GM20431 (cell line): Measurements from ENCODE around the gene CCDC177.

Experiments
- in situ Hi-C: fragments of 300-500 bp; cut with MseI, MboI; formaldehyde crosslinking; loops from one replicate; pipeline ENCODE4 v1.15.0; 2020; ENCODE audit warnings: low sequenced_read_pairs; ENCODE audit not compliant: unreplicated experiment

CCDC177 gene

GRCh38 chr14:69574263-69574953 is at the start of gene CCDC177:
Gene CCDC177, minus strand, starts transcription at chr14:69574871. Its CDS starts 1,249 bp downstream, at chr14:69573622.
- in situ Hi-C loops, result loop anchor here (25.0 kb wide), 1 partner anchor 337 kb away; no protein-coding TSS in a partner anchor

DNA sequence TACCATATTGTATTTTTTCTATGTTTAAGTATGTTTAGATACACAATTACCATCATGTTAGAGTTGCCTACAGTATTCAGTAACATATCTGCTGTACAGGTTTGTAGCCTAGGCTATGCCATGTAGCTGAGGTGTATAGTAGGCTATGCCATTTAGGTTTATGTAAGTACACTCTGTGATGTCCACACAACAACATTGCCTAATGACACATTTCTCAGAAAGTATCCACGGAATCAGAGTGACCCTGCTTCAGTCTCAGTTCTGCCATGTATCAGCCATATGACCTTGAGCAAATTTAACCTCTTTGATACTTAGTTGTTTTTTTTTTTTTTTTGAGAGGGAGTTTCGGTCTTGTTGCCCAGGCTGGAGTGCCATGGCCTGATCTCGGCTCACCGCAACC is 49.5 kb upstream of the CCDC177 start:
- in situ Hi-C loops, result no loop called here

GRCh38 chr14:69620981-69621380 is 46.3 kb upstream of the CCDC177 start:
- in situ Hi-C loops, result no loop called here

- in situ Hi-C loops, result no loop called here
Measured at GRCh38 chr14:69620211-69620611, 45.5 kb upstream of the CCDC177 start.

GRCh38 chr14:69619012-69619411 is 44.3 kb upstream of the CCDC177 start:
- in situ Hi-C loops, result no loop called here

GRCh38 chr14:69617796-69618195 is 43.1 kb upstream of the CCDC177 start:
- in situ Hi-C loops, result no loop called here

- in situ Hi-C loops, result no loop called here
Measured at GRCh38 chr14:69616408-69616773, 41.7 kb upstream of the CCDC177 start.

GRCh38 chr14:69615496-69616407 is 41.1 kb upstream of the CCDC177 start:
- in situ Hi-C loops, result no loop called here

DNA sequence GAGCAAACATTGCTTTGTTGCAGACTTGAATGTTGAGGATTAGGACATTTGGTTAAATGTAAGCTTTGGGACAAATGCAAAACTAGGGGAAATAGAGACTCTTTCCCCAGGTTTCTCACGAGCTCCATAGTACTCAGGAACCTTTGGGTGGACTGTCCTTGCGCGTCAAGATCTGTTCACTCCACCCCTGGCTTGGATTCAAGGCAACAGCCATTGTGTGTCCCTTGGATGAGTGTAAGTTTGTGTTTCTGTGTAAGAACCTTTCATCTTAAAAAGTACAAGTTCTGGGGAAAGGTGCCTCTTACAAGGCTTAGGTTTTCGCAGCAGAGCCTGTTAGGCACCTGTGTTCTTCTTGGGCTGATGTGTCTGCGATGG is 40.4 kb upstream of the CCDC177 start:
- in situ Hi-C loops, result no loop called here

DNA sequence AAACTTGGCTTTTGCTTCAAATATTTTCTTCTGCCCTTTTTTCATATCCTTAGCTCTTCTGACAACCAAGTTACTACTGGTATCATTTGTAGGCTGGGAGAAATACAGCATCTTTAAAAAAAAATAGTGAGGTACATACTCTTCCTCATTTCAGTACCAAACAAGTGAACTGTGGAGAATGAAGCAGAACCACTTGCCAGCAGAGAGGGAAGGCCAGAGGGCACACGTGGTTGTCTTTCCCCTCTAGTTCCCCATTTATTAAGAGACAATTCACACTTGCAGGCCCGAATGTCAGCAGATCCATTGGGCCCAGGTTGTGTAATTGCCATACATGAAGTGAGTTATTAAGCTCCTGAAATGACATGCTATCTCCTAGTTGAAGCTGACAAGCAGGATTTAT is 39.9 kb upstream of the CCDC177 start:
- in situ Hi-C loops, result no loop called here

DNA sequence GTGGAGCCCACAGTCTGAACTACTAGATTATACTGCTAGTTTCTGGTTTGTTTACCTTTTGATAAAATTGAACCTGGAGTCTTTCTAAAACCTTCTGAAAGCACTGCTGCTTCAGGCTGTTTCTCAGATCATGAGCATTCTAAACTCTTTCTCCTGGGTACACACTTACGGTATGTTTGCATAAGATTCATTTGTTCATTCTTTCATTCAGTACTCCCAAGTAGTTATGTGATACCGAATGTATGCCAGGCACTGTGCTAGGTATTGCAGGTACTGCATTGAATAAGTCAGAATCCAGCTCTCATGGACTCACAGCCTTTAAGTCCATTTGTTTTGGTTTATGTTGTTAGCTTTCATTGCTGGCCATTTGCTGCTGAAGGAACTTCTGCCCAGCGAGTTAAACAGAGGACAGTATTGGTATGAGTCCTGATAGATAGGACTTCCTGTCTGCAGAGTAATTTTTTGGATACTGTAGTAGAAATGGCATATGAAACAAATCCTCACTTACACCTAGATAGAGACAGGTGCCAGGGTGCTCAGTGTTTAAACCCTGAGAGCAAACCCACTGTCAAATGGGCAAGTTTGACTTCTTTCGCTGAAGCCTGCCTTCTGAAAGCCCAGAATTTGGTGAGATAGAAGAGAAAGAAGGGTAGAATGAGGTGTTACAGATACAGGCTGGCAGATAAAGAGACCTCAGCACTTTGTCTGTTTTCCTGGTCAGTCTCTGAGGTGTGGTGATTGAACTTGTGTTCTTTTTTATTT is 38.8 kb upstream of the CCDC177 start:
- in situ Hi-C loops, result no loop called here

DNA sequence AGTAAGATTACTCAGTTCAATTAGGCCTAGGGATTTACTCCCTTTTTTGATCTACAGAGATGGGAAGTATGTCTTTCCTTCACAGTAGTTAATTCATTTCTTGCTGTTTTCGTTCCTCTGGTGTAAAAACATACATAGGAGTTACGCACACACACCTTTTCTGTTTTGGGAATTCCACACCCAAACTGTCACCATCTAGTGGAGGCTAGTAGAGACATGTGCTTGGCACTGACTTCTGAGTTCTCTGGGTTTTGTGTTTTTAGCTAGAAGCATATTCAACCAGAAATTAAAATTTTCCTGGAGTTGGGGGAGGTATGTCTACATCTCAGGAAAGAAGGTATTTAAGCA is 38.1 kb upstream of the CCDC177 start:
- in situ Hi-C loops, result no loop called here

GRCh38 chr14:69612014-69612782 is 37.5 kb upstream of the CCDC177 start:
- in situ Hi-C loops, result no loop called here

GRCh38 chr14:69611172-69612013 is 36.7 kb upstream of the CCDC177 start, which contains the start of gene SUSD6:
Gene SUSD6, plus strand, starts transcription at chr14:69611596. Its CDS starts 46,997 bp downstream, at chr14:69658593.
- in situ Hi-C loops, result no loop called here

DNA sequence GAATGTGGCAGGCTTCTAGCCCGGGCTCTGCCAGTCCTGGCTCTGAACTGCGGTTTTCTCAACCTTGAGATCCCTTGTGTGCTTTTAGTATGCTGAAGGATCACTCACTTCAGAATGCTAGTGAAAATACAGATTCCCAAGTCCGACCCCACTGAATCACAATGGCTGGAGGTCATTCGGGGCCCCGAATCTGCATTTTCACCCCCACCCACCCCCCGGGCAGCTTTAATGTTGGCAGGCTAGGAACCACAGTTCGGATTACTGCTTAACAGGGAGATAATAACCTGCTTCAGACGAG is 36.2 kb upstream of the CCDC177 start:
- in situ Hi-C loops, result no loop called here

DNA sequence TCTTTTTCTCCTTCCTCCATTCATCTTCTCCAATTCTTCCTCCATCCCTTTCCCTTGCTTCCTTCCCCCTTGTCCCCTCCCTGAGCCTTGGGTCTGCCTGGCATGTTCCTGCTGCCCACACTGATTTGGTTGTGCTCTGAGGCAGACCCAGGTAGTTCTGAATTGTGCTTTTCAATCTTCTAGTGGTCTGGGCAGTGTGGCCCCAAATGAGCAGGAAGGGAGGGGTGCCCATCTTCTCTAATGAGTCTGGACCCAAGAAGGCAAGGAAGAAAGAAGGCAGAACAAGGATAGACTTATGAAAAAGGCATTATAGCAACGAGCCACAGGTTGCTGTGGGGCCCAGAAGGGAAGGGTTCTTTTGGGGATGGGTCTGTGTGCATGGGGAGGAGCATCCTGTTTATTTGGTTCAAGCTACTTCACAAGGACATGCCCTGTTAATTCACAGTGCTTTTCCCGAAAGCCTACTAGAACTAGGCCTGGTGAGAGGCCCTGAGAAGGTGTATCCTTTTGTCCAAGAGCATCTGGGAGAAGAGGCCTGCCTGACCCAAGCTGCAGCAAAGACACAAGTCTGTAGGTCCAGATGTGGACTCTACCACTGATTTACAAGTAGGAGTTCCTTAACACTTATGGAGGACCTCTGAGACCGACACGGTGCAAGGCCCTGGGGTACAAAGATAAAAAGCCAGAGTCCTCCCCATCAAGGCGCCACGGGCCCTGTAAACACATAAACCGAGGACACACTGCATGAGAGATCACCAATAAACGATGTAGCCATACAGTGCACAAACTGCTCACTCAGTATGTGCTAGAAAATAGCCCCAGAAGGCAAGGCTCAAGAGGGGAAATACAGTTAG is 35.6 kb upstream of the CCDC177 start:
- in situ Hi-C loops, result no loop called here

- in situ Hi-C loops, result loop anchor here (10.0 kb wide), 1 partner anchor 118 kb away; no protein-coding TSS in a partner anchor
Measured at GRCh38 chr14:69606258-69607184, 31.9 kb upstream of the CCDC177 start.
